Measurements from ENCODE around the gene ATF7. TPM values are rescaled to one million over a fixed set of nuclear protein-coding genes. Genes with fewer than 3 reads are reported as not detected.

ATF7 gene
- total and polyA plus RNA-seq, 2 of the 13 experiments (the other 11 are each of a cell fraction or from before 2014, with no cell fraction given), result 9.6 to 16.2 TPM

DNA sequence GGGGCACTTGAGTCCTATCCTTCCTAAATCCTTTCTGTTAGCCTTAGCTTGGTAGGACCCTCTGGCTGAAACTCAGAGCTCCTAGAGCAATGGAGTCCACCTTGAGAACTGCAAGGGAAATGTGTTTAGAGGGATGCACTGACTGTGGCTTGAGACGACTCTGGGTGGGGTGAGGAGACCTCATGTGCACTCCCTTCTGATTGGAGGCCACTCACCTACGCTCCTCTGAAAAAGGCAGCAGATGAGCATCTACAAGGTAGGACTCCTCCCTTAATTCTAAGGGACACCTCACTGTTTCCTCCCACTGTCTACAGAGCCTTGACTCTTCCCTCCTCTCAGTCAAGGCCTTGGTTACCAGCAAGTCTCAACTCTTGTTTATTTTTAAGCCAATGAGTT is 127.9 kb downstream of the ATF7 start:
- Histone ChIP-seq H3K4me2 (ENCODE audit: low read depth, low read length) (peak overlapping the region; percentile 90; the same call in 1 of the 2 replicates), H3K27ac (ENCODE audit: extremely low read length, insufficient read depth, low read length) (no peak overlapping the region), H3K4me3 (replicated peaks in 1 of 3; ENCODE audit: insufficient read depth in 1 of 3, low read depth in 2 of 3, low read length in 3 of 3) (no peak overlapping the region), H2AFZ (ENCODE audit: low read length) (no peak overlapping the region), H3K9me3 (ENCODE audit: low read length) (no peaks in the 10 kb centered on the region), H3K4me1 (ENCODE audit: insufficient read depth, low read length) (peaks cover 71% of the 10 kb centered on the region), H4K20me1 (ENCODE audit: insufficient read depth, low read length) (no peaks in the 10 kb centered on the region), H3K79me2 (ENCODE audit: insufficient read depth, low read length) (peaks cover 16% of the 10 kb centered on the region), H3K36me3 (replicated peaks in 1 of 2; ENCODE audit: control insufficient read depth in 1 of 2, insufficient read depth in 2 of 2, low read length in 2 of 2) (no peaks in the 10 kb centered on the region), H3K9ac (ENCODE audit: insufficient read depth, low read depth, low read length) (no peak overlapping the region), H3K27me3 (ENCODE audit: control insufficient read depth in 1 of 2, insufficient read depth in 2 of 2, low read length in 2 of 2) (no peaks in the 10 kb centered on the region; a peak in 1 of 5 replicates)
- CTCF ChIA-PET (ENCODE audit: low intra/inter-chr PET ratio, low total read pairs), result no interaction called here
- ATAC-seq, result no peak
- POLR2A ChIA-PET, result no interaction called here
- intact Hi-C loops (cut with micrococcal nuclease; ENCODE audit: unreplicated experiment) (no loop called here), in situ Hi-C loops (cut with HindIII; ENCODE audit: extremely low pct_ligation_motif_present, low pct_unique_long_range_greater_than_20kb) (no loop called here)
- BruUV-seq (replicated peaks), result no TSS peak
- 73% methylated on average over 2 of the region's 2 CpGs for WGBS (ENCODE audit: low lambda C conversion rate)
- FAIRE-seq, result no peak
- TF ChIP-seq SRSF1 (optimal IDR thresholded peaks at IDR 0.05; ENCODE audit: low read depth, low read length) (no peak), CCAR2 (optimal IDR thresholded peaks at IDR 0.05; ENCODE audit: low read depth, low read length) (no peak), HOXA3 (CRISPR knock-in tag; IDR thresholded peaks at IDR 0.05) (no peak), HHEX (CRISPR knock-in tag; IDR thresholded peaks at IDR 0.05) (no peak), ZNF674 (CRISPR knock-in tag; IDR thresholded peaks at IDR 0.05; ENCODE audit: low read depth) (no peak)
- TF ChIP-seq, protein P1, sequence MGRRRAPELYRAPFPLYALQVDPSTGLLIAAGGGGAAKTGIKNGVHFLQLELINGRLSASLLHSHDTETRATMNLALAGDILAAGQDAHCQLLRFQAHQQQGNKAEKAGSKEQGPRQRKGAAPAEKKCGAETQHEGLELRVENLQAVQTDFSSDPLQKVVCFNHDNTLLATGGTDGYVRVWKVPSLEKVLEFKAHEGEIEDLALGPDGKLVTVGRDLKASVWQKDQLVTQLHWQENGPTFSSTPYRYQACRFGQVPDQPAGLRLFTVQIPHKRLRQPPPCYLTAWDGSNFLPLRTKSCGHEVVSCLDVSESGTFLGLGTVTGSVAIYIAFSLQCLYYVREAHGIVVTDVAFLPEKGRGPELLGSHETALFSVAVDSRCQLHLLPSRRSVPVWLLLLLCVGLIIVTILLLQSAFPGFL (CRISPR knock-in tag; IDR thresholded peaks at IDR 0.05), result no peak
- no peak for DNase-seq (ENCODE audit: low spot score)

- 40% methylated on average over 2 of the region's 3 CpGs for WGBS (ENCODE audit: low lambda C conversion rate)
- Histone ChIP-seq H3K4me2 (ENCODE audit: low read depth, low read length) (no peak overlapping the region), H2AFZ (ENCODE audit: low read length) (no peak overlapping the region), H3K9me3 (ENCODE audit: low read length) (no peaks in the 10 kb centered on the region), H3K4me3 (replicated peaks in 1 of 3; ENCODE audit: insufficient read depth in 1 of 3, low read depth in 2 of 3, low read length in 3 of 3) (no peak overlapping the region), H3K27ac (ENCODE audit: extremely low read length, insufficient read depth, low read length) (no peak overlapping the region), H3K9ac (ENCODE audit: insufficient read depth, low read depth, low read length) (no peak overlapping the region), H3K4me1 (ENCODE audit: insufficient read depth, low read length) (peaks cover 68% of the 10 kb centered on the region), H4K20me1 (ENCODE audit: insufficient read depth, low read length) (no peaks in the 10 kb centered on the region), H3K36me3 (replicated peaks in 1 of 2; ENCODE audit: control insufficient read depth in 1 of 2, insufficient read depth in 2 of 2, low read length in 2 of 2) (no peaks in the 10 kb centered on the region), H3K27me3 (ENCODE audit: control insufficient read depth in 1 of 2, insufficient read depth in 2 of 2, low read length in 2 of 2) (no peaks in the 10 kb centered on the region; a peak in 1 of 5 replicates), H3K79me2 (ENCODE audit: insufficient read depth, low read length) (peaks cover 10% of the 10 kb centered on the region)
- BruUV-seq (replicated peaks), result no TSS peak
- TF ChIP-seq EED (CRISPR knock-in tag; IDR thresholded peaks at IDR 0.05), result no peak
- 0 out of 2 replicates have a peak, but pooled peaks have one; percentile 12 for TF ChIP-seq POLR2G (IDR thresholded peaks at IDR 0.05; ENCODE audit: low read depth, low read length)
- no peak for TF ChIP-seq ZNF776 (CRISPR knock-in tag; IDR thresholded peaks at IDR 0.05)
- TF ChIP-seq BORCS8-MEF2B (CRISPR knock-in tag; IDR thresholded peaks at IDR 0.05), result no peak
- in situ Hi-C loops (cut with HindIII; ENCODE audit: extremely low pct_ligation_motif_present, low pct_unique_long_range_greater_than_20kb), result no loop called here
- intact Hi-C loops (cut with micrococcal nuclease; ENCODE audit: unreplicated experiment), result no loop called here
- no peak for FAIRE-seq
- no peak for DNase-seq (ENCODE audit: low spot score)
- CTCF ChIA-PET (ENCODE audit: low intra/inter-chr PET ratio, low total read pairs), result no interaction called here
- ATAC-seq, result no peak
- POLR2A ChIA-PET, result no interaction called here
Observed at GRCh38 chr12:53497461-53497860, 128.7 kb downstream of the ATF7 start.

Data from HepG2 (cell line).